ENCODE measurements around the gene POLDIP2.

POLDIP2 gene

DNA sequence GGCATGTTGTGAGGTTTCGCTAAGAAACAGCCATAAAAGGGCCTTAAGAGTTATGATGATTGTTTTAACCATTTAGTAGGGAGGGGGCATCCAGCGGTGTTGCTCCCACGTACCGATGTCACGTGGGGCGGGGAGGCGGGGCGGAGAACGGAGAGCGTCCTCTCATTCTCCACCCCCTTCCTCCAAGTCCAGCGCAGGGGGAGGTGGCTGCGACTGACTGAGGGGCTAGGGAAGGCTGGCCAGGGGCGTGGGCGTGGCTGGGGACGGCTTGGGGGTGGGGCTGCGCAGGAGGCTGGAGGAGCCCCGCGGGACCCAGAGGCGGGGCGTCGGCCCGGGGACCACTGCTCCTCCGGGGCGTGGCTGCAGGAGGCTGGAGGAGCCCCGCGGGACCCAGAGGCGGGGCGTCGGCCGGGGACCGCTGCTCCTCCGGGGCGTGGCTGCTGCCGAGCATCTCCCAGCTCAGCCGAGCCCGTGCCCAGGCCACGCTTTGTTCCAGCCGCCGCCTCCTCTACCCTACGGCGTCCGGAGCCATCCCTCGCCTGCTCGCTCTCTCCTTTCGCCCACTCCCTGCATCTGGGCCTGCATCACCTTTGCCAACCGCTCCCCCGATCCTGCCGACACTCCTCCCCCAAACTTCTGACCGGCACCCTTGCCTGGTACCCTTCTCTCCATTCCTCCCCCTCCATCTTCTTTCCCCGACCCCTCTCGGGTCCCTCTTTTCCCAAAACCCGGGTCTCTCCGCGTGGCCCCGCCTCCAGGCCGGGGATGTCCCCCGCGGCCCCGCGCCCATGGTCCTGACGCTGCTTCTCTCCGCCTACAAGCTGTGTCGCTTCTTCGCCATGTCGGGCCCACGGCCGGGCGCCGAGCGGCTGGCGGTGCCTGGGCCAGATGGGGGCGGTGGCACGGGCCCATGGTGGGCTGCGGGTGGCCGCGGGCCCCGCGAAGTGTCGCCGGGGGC is 14.2 kb upstream of the POLDIP2 start, which contains the start of gene SARM1:
SARM1 (plus strand) TSS at position 450 of the 958 bp plus-strand sequence; CDS start at position 789, 339 bp downstream.
- Histone ChIP-seq H3K9me3 (ENCODE audit: control insufficient read depth, insufficient read depth, low read depth, low read length) (no peaks in the 10 kb centered on the region), H3K36me3 (ENCODE audit: control insufficient read depth, insufficient read depth, low read length) (no peaks in the 10 kb centered on the region), H3K4me1 (ENCODE audit: control insufficient read depth, insufficient read depth, low read length) (peaks cover 14% of the 10 kb centered on the region), H3K4me3 (ENCODE audit: low read depth, low read length) (peak within 1 kb of the TSS; percentile 74), H3K9ac (ENCODE audit: low read length) (peak within 1 kb of the TSS; percentile 67), H3K27me3 (ENCODE audit: control insufficient read depth, insufficient read depth, low read length) (peaks cover 35% of the 10 kb centered on the region), H3K27ac (ENCODE audit: low read depth, low read length) (no peak within 1 kb of the TSS; the same call in 1 of the 2 replicates)

- H3K27me3 ChIP-seq (ENCODE audit: control insufficient read depth, insufficient read depth, low read length), result peaks cover 35% of the 10 kb centered on the region
- peak overlapping the region; percentile 49 for H3K4me3 ChIP-seq (ENCODE audit: low read depth, low read length)
- no peaks in the 10 kb centered on the region for H3K9me3 ChIP-seq (ENCODE audit: control insufficient read depth, insufficient read depth, low read depth, low read length)
- peak overlapping the region; percentile 4 for H3K9ac ChIP-seq (ENCODE audit: low read length)
- no peaks in the 10 kb centered on the region for H3K36me3 ChIP-seq (ENCODE audit: control insufficient read depth, insufficient read depth, low read length)
- H3K4me1 ChIP-seq (ENCODE audit: control insufficient read depth, insufficient read depth, low read length), result peaks cover 14% of the 10 kb centered on the region
- no peak overlapping the region; the same call in 1 of the 2 replicates for H3K27ac ChIP-seq (ENCODE audit: low read depth, low read length)
Measured at GRCh38 chr17:28370744-28371103, 13.4 kb upstream of the POLDIP2 start.

GRCh38 chr17:28370035-28370743 is 12.9 kb upstream of the POLDIP2 start, which contains the start of gene VTN:
TSS of gene VTN (minus strand) at chr17:28370307. CDS start at chr17:28370203, 104 bp downstream.
- Histone ChIP-seq H3K9ac (ENCODE audit: low read length) (peak within 1 kb of the TSS; percentile 55), H3K4me3 (ENCODE audit: low read depth, low read length) (peak within 1 kb of the TSS; percentile 49)

DNA sequence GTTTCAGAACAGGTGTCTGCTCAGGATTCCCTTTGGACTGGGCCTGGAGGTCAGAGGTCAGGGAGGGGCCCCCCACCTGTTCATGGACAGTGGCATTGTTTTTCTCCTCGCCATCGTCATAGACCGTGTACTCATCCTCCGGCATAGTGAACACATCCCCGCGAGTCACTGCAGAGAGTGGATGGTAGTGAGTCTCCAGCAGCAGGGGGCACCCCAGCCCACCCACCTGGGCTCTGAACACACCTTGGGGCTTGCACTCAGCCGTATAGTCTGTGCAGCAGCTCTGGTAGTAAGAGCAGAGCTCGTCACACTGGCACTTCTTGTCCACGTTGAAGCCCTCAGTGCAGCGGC is 12.3 kb upstream of the POLDIP2 start:
- peak overlapping the region; percentile 55 for H3K9ac ChIP-seq (ENCODE audit: low read length)
- H3K4me3 ChIP-seq (ENCODE audit: low read depth, low read length), result no peak overlapping the region
- no peak overlapping the region for H3K27ac ChIP-seq (ENCODE audit: low read depth, low read length)

More at GRCh38 chr17:28370035-28370743, 12.9 kb upstream of the POLDIP2 start, which contains the start of gene VTN:
- peaks cover 14% of the 10 kb centered on the region for H3K4me1 ChIP-seq (ENCODE audit: control insufficient read depth, insufficient read depth, low read length)
- no peak within 1 kb of the TSS; the same call in 1 of the 2 replicates for H3K27ac ChIP-seq (ENCODE audit: low read depth, low read length)
- H3K36me3 ChIP-seq (ENCODE audit: control insufficient read depth, insufficient read depth, low read length), result peaks cover 2% of the 10 kb centered on the region; the same call in 1 of the 2 replicates
- H3K27me3 ChIP-seq (ENCODE audit: control insufficient read depth, insufficient read depth, low read length), result peaks cover 35% of the 10 kb centered on the region
- no peaks in the 10 kb centered on the region for H3K9me3 ChIP-seq (ENCODE audit: control insufficient read depth, insufficient read depth, low read depth, low read length)

GRCh38 chr17:28368915-28369683 is 11.8 kb upstream of the POLDIP2 start:
- H3K9ac ChIP-seq (ENCODE audit: low read length), result no peak overlapping the region
- peaks cover 14% of the 10 kb centered on the region for H3K4me1 ChIP-seq (ENCODE audit: control insufficient read depth, insufficient read depth, low read length)
- no peak overlapping the region for H3K27ac ChIP-seq (ENCODE audit: low read depth, low read length)

More for the DNA sequence above, 12.3 kb upstream of the POLDIP2 start:
- H3K4me1 ChIP-seq (ENCODE audit: control insufficient read depth, insufficient read depth, low read length), result peaks cover 14% of the 10 kb centered on the region
- no peaks in the 10 kb centered on the region for H3K9me3 ChIP-seq (ENCODE audit: control insufficient read depth, insufficient read depth, low read depth, low read length)
- H3K36me3 ChIP-seq (ENCODE audit: control insufficient read depth, insufficient read depth, low read length), result peaks cover 3% of the 10 kb centered on the region; the same call in 1 of the 2 replicates
- H3K27me3 ChIP-seq (ENCODE audit: control insufficient read depth, insufficient read depth, low read length), result peaks cover 31% of the 10 kb centered on the region

DNA sequence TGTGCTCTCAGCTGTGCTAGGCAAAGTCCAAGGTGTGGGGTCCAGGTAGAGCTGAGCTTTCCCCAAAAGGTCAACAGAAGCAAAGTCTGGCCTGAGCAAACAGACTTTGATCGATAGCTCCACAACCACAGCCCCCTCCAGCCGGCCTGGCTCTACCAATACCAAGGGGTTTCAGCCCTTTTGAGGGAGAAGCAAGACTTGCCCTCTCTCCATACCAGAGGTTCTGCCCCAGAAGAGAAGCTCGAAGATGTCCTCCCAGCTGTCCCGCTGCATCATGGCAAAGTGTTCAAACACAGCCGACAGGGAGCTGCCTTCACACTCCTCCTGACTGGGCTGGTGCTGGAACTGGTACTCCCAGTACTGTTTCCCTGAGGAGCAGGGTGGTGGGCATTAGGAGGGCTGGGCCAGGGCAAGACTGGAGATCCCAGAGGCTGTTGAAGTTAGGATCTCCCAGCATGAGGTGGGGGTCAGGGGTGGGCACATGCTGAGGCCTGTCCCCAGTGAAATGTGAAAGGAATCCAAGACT is 11.0 kb upstream of the POLDIP2 start:
- Histone ChIP-seq H3K27ac (ENCODE audit: low read depth, low read length) (no peak overlapping the region), H3K9me3 (ENCODE audit: control insufficient read depth, insufficient read depth, low read depth, low read length) (no peaks in the 10 kb centered on the region), H3K4me1 (ENCODE audit: control insufficient read depth, insufficient read depth, low read length) (peaks cover 14% of the 10 kb centered on the region), H3K9ac (ENCODE audit: low read length) (no peak overlapping the region), H3K4me3 (ENCODE audit: low read depth, low read length) (no peak overlapping the region), H3K36me3 (ENCODE audit: control insufficient read depth, insufficient read depth, low read length) (peaks cover 15% of the 10 kb centered on the region; the same call in 1 of the 2 replicates), H3K27me3 (ENCODE audit: control insufficient read depth, insufficient read depth, low read length) (peaks cover 18% of the 10 kb centered on the region)

More at GRCh38 chr17:28368915-28369683, 11.8 kb upstream of the POLDIP2 start:
- H3K27me3 ChIP-seq (ENCODE audit: control insufficient read depth, insufficient read depth, low read length), result peaks cover 25% of the 10 kb centered on the region
- H3K4me3 ChIP-seq (ENCODE audit: low read depth, low read length), result no peak overlapping the region
- H3K36me3 ChIP-seq (ENCODE audit: control insufficient read depth, insufficient read depth, low read length), result peaks cover 8% of the 10 kb centered on the region; the same call in 1 of the 2 replicates
- H3K9me3 ChIP-seq (ENCODE audit: control insufficient read depth, insufficient read depth, low read depth, low read length), result no peaks in the 10 kb centered on the region

DNA sequence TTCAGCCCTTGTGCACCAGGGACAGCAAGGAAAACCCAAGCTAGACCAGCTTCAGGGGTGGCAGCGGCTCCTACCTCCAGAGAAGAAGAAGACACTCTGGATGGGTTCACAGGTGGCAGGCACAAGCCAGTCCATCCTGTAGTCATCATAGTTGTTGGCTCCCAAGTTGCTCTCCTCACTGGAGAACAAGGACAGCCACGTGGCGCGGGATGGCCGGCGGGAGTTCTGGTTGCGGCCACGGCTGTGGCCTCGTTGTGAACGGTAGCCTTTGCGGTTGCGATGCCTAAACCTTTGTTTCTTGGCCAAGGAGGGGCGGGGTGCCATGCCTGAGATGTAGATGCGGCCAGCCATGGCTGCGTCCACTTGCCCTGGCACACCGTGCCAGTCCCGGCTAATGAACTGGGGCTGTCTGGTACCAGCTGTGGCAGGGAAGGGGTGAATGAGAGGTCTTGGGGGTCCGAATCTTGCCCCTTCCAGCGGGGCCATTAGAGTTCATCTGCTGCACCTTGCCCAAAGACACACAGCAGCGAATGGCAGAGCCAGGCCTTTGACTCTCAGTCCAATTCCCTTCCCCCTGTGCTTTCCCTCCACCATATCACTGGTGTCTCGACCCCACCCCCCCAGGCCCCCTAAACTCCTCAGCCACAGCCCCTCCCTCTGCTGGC is 10.4 kb upstream of the POLDIP2 start:
- Histone ChIP-seq H3K36me3 (ENCODE audit: control insufficient read depth, insufficient read depth, low read length) (peaks cover 21% of the 10 kb centered on the region), H3K4me3 (ENCODE audit: low read depth, low read length) (no peak overlapping the region), H3K27me3 (ENCODE audit: control insufficient read depth, insufficient read depth, low read length) (peaks cover 12% of the 10 kb centered on the region), H3K27ac (ENCODE audit: low read depth, low read length) (no peak overlapping the region), H3K9ac (ENCODE audit: low read length) (no peak overlapping the region), H3K4me1 (ENCODE audit: control insufficient read depth, insufficient read depth, low read length) (peaks cover 14% of the 10 kb centered on the region), H3K9me3 (ENCODE audit: control insufficient read depth, insufficient read depth, low read depth, low read length) (no peaks in the 10 kb centered on the region)

- peaks cover 31% of the 10 kb centered on the region for H3K36me3 ChIP-seq (ENCODE audit: control insufficient read depth, insufficient read depth, low read length)
- H3K9ac ChIP-seq (ENCODE audit: low read length), result no peak overlapping the region
- H3K4me1 ChIP-seq (ENCODE audit: control insufficient read depth, insufficient read depth, low read length), result peaks cover 14% of the 10 kb centered on the region
- H3K27me3 ChIP-seq (ENCODE audit: control insufficient read depth, insufficient read depth, low read length), result peaks cover under 1% of the 10 kb centered on the region
- no peaks in the 10 kb centered on the region for H3K9me3 ChIP-seq (ENCODE audit: control insufficient read depth, insufficient read depth, low read depth, low read length)
- no peak overlapping the region for H3K27ac ChIP-seq (ENCODE audit: low read depth, low read length)
- H3K4me3 ChIP-seq (ENCODE audit: low read depth, low read length), result no peak overlapping the region
Measured at GRCh38 chr17:28366605-28367004, 9.3 kb upstream of the POLDIP2 start.

GRCh38 chr17:28365487-28365886 is 8.2 kb upstream of the POLDIP2 start:
- Histone ChIP-seq H3K9ac (ENCODE audit: low read length) (no peak overlapping the region), H3K4me1 (ENCODE audit: control insufficient read depth, insufficient read depth, low read length) (peaks cover 8% of the 10 kb centered on the region), H3K9me3 (ENCODE audit: control insufficient read depth, insufficient read depth, low read depth, low read length) (no peaks in the 10 kb centered on the region), H3K4me3 (ENCODE audit: low read depth, low read length) (no peak overlapping the region), H3K27ac (ENCODE audit: low read depth, low read length) (no peak overlapping the region), H3K27me3 (ENCODE audit: control insufficient read depth, insufficient read depth, low read length) (no peaks in the 10 kb centered on the region), H3K36me3 (ENCODE audit: control insufficient read depth, insufficient read depth, low read length) (peaks cover 43% of the 10 kb centered on the region)
